GM21390 (cell line): ENCODE results near the gene ELANE.
"Not testable (repeated sequence)": the region's sequence is repeated elsewhere in the genome, so short reads cannot be mapped to it uniquely, and the experiment has no call there.

Source experiments
- ATAC-seq: cut with Tn5 transposase; IDR thresholded peaks from one replicate; pipeline ENCODE4 v1.9.1; 2021; ENCODE audit not compliant: unreplicated experiment

ELANE gene

GRCh38 chr19:813219-814151, 38.6 kb upstream of the ELANE start:
- no peak for ATAC-seq

- no peak for ATAC-seq
Observed at GRCh38 chr19:814152-815078, 37.7 kb upstream of the ELANE start.

DNA sequence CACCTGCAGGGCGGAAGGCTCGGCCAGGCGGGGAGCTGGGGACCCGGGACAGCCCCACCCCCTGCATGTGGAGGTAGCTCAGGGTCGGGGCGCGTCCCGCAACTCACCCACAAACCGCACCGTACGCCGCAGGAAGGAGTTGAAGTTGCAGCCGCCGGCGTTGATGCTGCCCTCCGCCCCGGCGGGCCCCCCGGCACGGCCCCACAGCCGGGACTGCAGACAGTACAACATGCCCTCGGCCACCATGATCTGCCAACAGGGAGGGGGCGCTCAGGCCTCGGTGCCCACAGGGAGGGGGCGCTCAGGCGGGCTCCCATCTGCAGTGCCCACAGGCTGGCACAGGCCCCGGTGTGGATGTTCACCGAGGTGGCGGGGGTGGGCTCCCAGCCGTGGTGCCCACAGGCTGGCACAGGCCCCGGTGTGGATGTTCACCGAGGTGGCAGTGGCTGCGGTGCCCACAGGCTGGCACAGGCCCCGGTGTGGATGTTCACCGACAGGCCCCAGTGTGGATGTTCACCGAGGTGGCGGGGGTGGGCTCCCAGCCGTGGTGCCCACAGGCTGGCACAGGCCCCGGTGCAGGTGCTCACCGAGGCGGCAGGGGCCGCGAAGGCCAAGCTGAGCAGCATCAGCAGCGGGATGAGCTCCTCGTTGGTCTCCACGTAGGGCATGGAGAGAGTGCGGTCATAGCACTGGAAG, 36.9 kb upstream of the ELANE start:
- no peak for ATAC-seq

DNA sequence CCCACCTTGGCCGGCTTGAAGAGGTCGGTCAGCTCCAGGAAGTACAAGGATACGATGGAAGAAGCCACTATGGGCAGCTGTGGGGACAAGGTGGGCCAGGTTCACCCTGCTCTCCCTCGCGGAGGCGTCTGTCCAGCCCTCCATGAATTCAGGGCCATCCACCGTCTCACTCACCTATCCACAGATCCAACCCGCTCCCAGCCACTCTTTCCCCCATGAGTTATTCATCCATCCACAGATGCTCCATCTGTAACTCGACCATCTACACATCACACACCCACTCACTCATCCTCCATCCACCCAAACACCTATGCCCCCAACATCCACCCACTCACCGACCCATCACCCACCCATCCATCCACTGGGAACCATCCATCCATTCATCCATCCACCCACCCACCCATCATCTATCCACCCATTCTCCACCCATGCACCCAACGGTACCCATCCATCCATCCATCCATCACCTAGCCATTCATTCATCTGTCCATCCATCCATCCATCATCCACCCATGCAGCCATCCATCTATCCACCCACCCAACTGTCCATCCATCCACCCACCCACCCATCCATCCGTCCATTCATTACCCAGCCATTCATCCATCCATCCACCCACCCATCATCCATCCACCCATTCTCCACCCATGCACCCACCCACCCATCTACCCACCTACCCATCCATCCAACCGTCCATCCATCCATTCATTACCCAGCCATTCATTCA, 36.2 kb upstream of the ELANE start:
- ATAC-seq: no peak

DNA sequence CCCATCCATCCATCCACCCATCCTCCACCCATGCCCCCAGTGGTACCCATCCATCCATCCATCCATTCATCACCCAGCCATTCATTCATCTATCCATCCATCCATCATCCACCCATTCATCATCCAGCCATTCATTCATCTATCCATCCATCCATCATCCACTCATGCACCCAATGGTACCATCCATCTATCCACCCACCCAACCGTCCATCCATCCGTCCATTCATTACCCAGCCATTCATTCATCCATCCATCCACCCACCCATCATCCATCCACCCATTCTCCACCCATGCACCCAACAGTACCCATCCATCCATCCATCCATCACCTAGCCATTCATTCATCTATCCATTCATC, 35.6 kb upstream of the ELANE start:
- no peak for ATAC-seq

GRCh38 chr19:820212-820611, 31.9 kb upstream of the ELANE start:
- not testable (repeated sequence) for ATAC-seq

DNA sequence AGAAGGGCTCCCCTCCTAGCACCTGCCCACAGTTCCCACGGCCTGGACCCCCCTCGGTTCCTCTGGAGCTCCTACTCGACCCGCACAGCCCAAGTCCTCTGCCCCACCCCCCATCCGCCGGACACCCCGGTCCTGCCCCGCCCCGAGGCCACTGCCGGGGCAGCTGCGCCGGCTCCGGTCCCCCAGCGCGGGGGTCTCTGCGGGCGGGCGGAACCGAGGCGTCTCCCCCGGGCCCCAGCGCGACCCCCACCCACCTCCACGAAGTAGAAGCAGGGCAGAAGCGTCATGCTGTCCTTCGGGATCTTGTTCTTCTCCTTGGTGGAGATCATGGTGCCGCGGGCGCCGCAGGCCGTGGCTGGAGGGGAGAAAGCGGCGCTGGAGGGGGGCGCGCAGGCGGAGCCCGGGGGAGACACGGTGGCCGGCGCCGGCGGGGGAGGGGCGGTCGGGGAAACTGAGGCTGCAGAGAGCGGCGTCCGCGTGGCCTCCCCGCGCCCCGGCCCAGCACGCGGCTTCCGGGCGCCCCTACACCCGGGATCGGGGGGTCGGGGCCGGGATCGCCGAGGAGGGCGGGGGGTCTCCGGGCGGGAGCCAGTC, 30.8 kb upstream of the ELANE start:
- ATAC-seq: no peak

- ATAC-seq: no peak
Observed at GRCh38 chr19:821825-822503, 30.1 kb upstream of the ELANE start, which contains the start of gene PLPPR3. Gene PLPPR3, minus strand, starts transcription at chr19:821955. Its CDS starts 396 bp downstream, at chr19:821559.

DNA sequence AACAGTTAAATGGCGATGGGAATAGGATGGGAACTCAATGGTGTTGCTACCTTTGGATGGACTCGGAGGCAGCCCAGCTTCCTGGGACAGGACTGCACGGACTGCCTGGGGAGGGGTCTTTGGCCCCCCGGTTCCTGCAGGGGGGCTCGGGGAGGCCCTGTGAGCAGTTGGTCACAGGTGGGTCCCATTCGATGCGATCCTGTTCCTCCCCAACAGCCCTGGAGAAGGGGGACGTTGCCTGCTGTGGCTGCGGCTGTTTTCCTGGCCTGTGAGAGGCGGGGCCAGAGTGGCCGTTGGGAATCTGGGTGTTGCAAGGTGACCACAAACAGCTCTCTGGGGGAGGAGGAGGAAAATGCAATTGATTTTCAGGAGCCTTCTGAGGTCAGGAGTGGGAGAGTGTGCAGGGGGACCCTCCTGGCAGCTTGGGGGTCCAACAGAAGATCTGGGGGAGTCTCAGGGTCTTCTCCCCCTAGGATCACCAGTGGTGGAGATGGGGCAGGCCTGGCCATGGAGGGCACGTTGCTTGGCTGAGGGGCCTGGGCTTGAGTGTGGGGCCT, 28.5 kb upstream of the ELANE start:
- ATAC-seq: no peak

GRCh38 chr19:824885-825284, 27.2 kb upstream of the ELANE start:
- no peak for ATAC-seq

DNA sequence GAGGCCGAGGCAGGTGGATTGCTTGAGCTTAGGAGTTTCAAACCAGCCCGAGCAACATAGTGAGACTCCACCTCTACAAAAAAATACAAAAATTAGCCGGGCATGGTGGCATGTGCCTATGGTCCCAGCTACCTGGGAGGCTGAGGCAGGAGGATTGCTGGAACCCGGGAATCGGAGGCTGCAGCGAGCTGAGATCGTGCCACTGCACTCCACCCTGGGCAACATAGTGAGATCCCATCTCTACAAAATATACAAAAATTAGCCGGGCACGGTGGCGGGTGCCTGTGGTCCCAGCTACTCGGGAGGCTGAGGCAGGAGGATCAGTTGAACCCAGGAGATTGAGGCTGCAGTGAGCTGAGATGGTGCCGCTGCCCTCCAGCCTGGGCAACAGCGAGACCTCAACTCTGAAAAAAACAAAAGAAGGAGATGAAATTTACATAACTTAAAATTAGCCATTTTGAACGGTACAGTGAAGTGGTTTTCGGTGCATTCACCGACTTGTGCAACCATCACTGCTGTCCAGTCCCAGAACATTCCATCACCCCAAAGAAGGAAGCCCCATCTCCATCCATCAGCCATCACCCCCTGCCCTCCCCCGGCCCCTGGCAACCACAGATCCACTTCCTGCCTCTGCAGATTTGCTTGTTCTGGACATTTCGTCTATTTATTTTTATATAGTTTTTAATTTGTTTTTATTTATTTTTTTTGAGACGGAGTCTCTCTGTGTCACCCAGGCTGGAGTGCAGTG, 26.0 kb upstream of the ELANE start:
- ATAC-seq: no peak

GRCh38 chr19:827314-827709, 24.8 kb upstream of the ELANE start:
- ATAC-seq: no peak

DNA sequence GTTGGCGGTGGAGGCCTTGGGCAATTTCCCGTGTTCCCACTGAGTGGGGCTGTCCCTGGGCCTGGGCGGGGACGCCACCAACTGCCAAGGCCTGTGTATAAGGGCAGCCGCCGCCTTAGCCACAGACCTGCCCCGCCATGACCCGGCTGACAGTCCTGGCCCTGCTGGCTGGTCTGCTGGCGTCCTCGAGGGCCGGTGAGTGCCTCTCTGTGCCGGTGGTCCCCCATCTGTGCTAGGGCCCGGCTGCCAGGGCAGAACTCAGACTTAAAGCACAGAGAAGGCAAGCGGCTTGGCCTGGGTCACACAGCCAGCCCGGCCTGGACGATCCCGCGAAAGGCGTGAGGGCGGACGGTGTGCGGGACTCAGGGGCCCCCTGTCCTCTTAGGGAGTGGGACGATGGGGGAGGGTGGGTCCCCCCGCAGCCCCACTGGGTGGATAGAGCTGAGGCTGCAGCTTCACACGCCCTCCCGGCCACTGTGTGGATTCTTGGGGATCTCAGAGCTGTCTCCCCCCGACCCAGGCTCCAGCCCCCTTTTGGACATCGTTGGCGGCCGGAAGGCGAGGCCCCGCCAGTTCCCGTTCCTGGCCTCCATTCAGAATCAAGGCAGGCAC, 24.3 kb upstream of the ELANE start, which contains the start of gene AZU1:
AZU1 (plus strand) TSS at position 128 of the 612 bp plus-strand sequence; CDS start at position 138, 10 bp downstream.
- no peak for ATAC-seq

DNA sequence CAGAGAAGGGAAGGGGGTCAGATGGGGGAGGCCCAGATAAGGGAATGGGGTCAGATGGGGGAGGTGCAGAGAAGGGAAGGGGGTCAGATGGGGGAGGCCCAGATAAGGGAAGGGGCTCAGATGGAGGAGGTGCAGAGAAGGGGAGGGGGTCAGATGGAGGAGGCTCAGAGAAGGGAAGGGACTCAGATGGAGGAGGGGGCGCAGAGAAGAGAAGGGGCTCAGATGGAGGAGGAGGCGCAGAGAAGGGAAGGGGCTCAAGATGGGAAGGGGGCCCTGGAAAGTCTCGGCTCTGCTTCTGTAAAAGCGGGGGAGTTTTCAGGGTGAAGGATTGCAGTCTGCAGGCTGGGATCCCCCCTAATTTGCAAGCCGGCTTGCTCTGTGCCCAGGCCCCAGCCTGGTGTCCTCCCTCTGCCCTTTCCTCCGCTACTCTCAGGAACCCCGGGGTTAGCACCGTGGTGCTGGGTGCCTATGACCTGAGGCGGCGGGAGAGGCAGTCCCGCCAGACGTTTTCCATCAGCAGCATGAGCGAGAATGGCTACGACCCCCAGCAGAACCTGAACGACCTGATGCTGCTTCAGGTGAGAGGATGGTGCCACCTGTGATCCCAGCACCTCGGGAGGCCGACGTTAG, 22.9 kb upstream of the ELANE start:
- no peak for ATAC-seq

DNA sequence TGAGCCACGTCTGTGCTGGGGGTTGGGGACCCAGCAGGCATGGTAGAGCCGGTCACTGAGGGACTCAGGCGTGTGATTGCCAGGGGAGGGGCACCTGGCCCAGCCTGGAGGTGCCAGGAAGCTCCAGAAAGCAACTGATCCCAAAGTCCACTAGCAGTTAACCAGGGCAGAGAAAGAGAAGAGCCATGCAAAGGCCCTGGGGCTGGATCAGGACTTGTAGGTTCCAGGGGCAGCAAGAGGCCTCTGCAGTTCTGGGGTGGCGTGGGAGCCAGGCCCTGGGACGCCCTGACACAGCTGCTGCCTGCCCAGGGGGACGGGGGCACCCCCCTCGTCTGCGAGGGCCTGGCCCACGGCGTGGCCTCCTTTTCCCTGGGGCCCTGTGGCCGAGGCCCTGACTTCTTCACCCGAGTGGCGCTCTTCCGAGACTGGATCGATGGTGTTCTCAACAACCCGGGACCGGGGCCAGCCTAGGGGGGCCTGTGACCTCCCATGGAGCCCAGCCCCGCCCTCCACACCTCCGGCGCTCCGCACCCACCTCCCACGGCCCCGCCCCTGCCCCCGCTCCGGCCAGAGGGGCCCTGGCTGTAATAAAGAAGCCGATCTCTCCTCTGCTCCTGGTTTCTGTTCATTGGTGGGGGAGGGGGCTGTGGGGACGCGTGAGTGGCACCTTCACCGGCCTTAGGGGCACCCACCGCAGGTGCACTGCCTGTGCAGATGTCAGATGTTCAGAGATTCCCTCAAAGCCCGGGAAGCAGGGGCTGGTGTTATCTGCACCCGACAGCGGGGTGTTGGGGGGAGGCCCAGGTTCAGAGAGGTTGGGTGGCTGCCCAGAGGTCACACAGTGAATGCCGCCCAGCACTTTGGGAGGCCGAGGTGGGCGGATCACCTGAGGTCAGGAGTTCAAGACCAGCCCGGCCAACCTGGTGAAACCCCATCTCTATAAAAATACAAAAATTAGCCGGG, 20.4 kb upstream of the ELANE start:
- no peak for ATAC-seq

- ATAC-seq: no peak
Observed at GRCh38 chr19:834216-834615, 17.9 kb upstream of the ELANE start.
